ENCODE measurements around the gene PROK1. TPM values are rescaled to one million over a fixed set of nuclear protein-coding genes. Genes with fewer than 3 reads are reported as not detected.

Gene PROK1
- total RNA-seq, 2 experiments from 2014 or later: not detected

GRCh38 chr1:110407260-110408210 is 43.4 kb upstream of the PROK1 start, which contains the start of gene LAMTOR5:
Gene LAMTOR5 (minus strand): TSS chr1:110407694. CDS start chr1:110407620, 74 bp downstream.
- Mint-ChIP-seq H3K4me1 (ENCODE audit: low read depth) (peaks cover 38% of the 10 kb centered on the region), H3K9me3 (no peaks in the 10 kb centered on the region), H3K4me3 (peak within 1 kb of the TSS; percentile 99), H3K36me3 (ENCODE audit: low read depth) (peaks cover 40% of the 10 kb centered on the region), H3K27me3 (no peaks in the 10 kb centered on the region), H3K27ac (peak within 1 kb of the TSS; percentile 99)
- H3K36me3 ChIP-seq (ENCODE audit: insufficient read depth, low read length): peaks cover 26% of the 10 kb centered on the region
- no peak for TF ChIP-seq CTCF (IDR thresholded peaks at IDR 0.05)
- H3K4me3 ChIP-seq (ENCODE audit: low read length): peak within 1 kb of the TSS; percentile 90
- ChIA-PET CTCF (interaction anchor here (0.6 to 2.6 kb wide), 5 partner anchors 8 to 200 kb away, joined by 3 to 13 read pairs (median 8); partner anchors contain the start of gene RBM15), POLR2A (interaction anchor here (0.6 to 3.3 kb wide), 9 partner anchors 24 to 379 kb away, joined by 3 to 61 read pairs (median 5); partner anchors contain the start of genes RBM15 and STRIP1)
- H3K9me3 ChIP-seq (ENCODE audit: control insufficient read depth in 1 of 2, insufficient read depth in 1 of 2, low read length in 2 of 2): no peaks in the 10 kb centered on the region
- H3K27ac ChIP-seq (ENCODE audit: low read depth in 1 of 2, low read length in 2 of 2): peak within 1 kb of the TSS; percentile 84 to 88
- intact Hi-C loops (cut with DNase I, micrococcal nuclease): loop anchor here (1.0 to 10.0 kb wide), 3 partner anchors 69 to 727 kb away; partner anchors contain the start of gene RBM15 (in 1 of the 2)
- no peaks in the 10 kb centered on the region for H3K27me3 ChIP-seq (ENCODE audit: control insufficient read depth in 1 of 2, insufficient read depth in 2 of 2, low read length in 2 of 2)
- DNase-seq (peak; percentile 79 to 95 (median 86)), ATAC-seq (ENCODE audit: poor library complexity) (peak; percentile 94)
- H3K4me1 ChIP-seq (ENCODE audit: insufficient read depth, low read length): peaks cover 26% of the 10 kb centered on the region

- CTCF ChIA-PET: interaction anchor here (0.6 to 2.6 kb wide), 6 partner anchors 9 to 201 kb away, joined by 3 to 13 read pairs (median 6); partner anchors contain the start of gene RBM15
- Mint-ChIP-seq H3K27me3 (no peaks in the 10 kb centered on the region), H3K36me3 (ENCODE audit: low read depth) (peaks cover 31% of the 10 kb centered on the region), H3K27ac (peak overlapping the region; percentile 99), H3K4me3 (peak overlapping the region; percentile 99), H3K4me1 (ENCODE audit: low read depth) (peaks cover 41% of the 10 kb centered on the region), H3K9me3 (no peaks in the 10 kb centered on the region)
- intact Hi-C loops (cut with DNase I, micrococcal nuclease): loop anchor here in 1 of 2 experiments (10.0 kb wide), 1 partner anchor 726 kb away; no protein-coding TSS in a partner anchor
- Histone ChIP-seq H3K27ac (ENCODE audit: low read depth in 1 of 2, low read length in 2 of 2) (no peak overlapping the region), H3K27me3 (ENCODE audit: control insufficient read depth in 1 of 2, insufficient read depth in 2 of 2, low read length in 2 of 2) (no peaks in the 10 kb centered on the region), H3K9me3 (ENCODE audit: control insufficient read depth in 1 of 2, insufficient read depth in 1 of 2, low read length in 2 of 2) (no peaks in the 10 kb centered on the region), H3K36me3 (ENCODE audit: insufficient read depth, low read length) (peaks cover 16% of the 10 kb centered on the region), H3K4me3 (ENCODE audit: low read length) (peak overlapping the region; percentile 90), H3K4me1 (ENCODE audit: insufficient read depth, low read length) (peaks cover 28% of the 10 kb centered on the region)
- TF ChIP-seq CTCF (IDR thresholded peaks at IDR 0.05): no peak
- DNase-seq: no peak
- no peak for ATAC-seq (ENCODE audit: poor library complexity)
- POLR2A ChIA-PET: interaction anchor here (0.9 to 3.3 kb wide), 7 partner anchors 52 to 374 kb away, joined by 3 to 61 read pairs (median 5); partner anchors contain the start of genes KCNC4, RBM15 and STRIP1
These were observed 42.5 kb upstream of the PROK1 start for GRCh38 chr1:110408488-110408887.

DNA sequence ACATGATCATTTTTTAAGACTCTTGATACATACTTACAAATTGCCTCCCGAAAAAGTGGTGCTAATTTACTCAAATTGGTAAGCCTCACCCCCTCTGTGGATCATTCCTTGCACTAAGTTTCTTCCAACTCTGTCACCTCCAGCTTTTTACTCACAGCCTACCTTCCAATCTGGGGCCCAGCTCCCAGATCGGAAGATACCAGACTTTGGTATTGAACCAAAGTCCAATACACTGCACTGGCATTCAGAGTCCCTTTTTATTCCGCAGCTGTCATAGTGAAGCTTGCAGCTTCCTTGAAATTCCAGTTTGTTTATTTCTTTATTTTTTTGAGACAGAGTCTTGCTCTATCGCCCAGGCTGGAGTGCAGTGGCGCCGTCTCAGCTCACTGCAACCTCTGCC is 41.6 kb upstream of the PROK1 start:
- Histone ChIP-seq H3K4me3 (ENCODE audit: low read length) (no peak overlapping the region), H3K4me1 (ENCODE audit: insufficient read depth, low read length) (peaks cover 28% of the 10 kb centered on the region), H3K27me3 (ENCODE audit: control insufficient read depth in 1 of 2, insufficient read depth in 2 of 2, low read length in 2 of 2) (no peaks in the 10 kb centered on the region), H3K27ac (ENCODE audit: low read depth in 1 of 2, low read length in 2 of 2) (no peak overlapping the region), H3K36me3 (ENCODE audit: insufficient read depth, low read length) (peaks cover 8% of the 10 kb centered on the region), H3K9me3 (ENCODE audit: control insufficient read depth in 1 of 2, insufficient read depth in 1 of 2, low read length in 2 of 2) (no peaks in the 10 kb centered on the region)
- H3K27ac Mint-ChIP-seq: peak overlapping the region; percentile 99
- H3K27me3 Mint-ChIP-seq: no peaks in the 10 kb centered on the region
- DNase-seq (no peak), ATAC-seq (ENCODE audit: poor library complexity) (no peak)
- intact Hi-C loops (cut with DNase I, micrococcal nuclease): loop anchor here in 1 of 2 experiments (1.0 to 10.0 kb wide), 2 partner anchors 202 to 725 kb away; no protein-coding TSS in a partner anchor
- CTCF ChIA-PET: interaction anchor here (1.4 to 2.6 kb wide), 4 partner anchors 51 to 201 kb away, joined by 4 to 13 read pairs (median 10); partner anchors contain the start of gene RBM15
- no peaks in the 10 kb centered on the region for H3K9me3 Mint-ChIP-seq
- no peak for TF ChIP-seq CTCF (IDR thresholded peaks at IDR 0.05)
- peaks cover 23% of the 10 kb centered on the region for H3K36me3 Mint-ChIP-seq (ENCODE audit: low read depth)
- POLR2A ChIA-PET: interaction anchor here (1.0 to 3.3 kb wide), 3 partner anchors 51 to 199 kb away, joined by 3 to 61 read pairs (median 5); partner anchors contain the start of genes KCNC4 and RBM15
- peak overlapping the region; percentile 99 for H3K4me3 Mint-ChIP-seq
- H3K4me1 Mint-ChIP-seq (ENCODE audit: low read depth): peaks cover 35% of the 10 kb centered on the region

Measured in CD4-positive, alpha-beta T cell (primary cell).